ENCODE measurements around the gene NLRC3. TPM values are rescaled to one million over a fixed set of nuclear protein-coding genes. Genes with fewer than 3 reads are reported as not detected.

Gene NLRC3
- total RNA-seq, 6 donors from 2014 or later: 2.6 to 19.9 (median 3.9) TPM

GRCh38 chr16:3546986-3547682 is 30.1 kb downstream of the NLRC3 start:
- ATAC-seq (ENCODE audit: low FRiP score in 2 of 2): no peak
- no peak overlapping the region for H3K4me3 ChIP-seq

DNA sequence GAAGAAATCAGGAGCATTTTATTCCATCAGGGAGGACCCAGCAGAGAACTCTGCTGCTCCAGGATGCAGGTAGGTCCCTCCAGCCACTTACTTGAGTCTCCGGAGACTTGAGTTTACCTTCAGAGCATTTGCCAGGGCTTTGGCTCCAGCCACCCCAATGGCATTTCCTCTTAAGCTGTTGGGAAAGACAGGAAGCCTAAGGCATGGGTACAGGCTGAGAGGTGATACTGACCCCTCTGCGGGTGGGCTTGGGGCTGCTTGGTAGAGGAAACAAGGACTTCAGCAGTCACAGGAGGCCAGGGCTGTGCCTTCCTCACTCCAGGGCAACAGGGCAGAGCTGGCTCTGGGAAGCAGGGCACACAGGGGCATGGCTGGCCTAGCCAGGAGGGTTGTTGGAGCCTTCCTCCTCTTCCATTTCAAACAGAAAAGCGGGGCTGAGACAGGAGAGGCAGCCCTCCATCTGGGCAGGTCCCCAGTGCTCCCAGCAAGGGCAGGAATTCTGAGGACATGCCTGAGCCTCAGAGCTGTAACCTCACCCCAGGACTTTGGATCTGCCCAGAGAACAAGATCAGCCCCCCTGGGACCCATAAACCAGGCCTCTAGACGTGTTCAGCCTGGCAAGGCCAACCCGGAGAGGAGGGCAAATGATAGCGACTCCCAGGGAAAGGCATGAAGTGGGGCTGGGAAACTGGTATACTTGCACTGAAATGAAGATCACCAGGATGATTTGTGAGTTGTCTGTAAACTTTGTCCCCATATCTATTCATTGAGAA is 34.4 kb downstream of the NLRC3 start:
- TF ChIP-seq POLR2A (IDR thresholded peaks at IDR 0.05) (no peak), POLR2AphosphoS5 (IDR thresholded peaks at IDR 0.05) (no peak), EP300 (IDR thresholded peaks at IDR 0.05) (no peak)
- TF ChIP-seq, protein P1, sequence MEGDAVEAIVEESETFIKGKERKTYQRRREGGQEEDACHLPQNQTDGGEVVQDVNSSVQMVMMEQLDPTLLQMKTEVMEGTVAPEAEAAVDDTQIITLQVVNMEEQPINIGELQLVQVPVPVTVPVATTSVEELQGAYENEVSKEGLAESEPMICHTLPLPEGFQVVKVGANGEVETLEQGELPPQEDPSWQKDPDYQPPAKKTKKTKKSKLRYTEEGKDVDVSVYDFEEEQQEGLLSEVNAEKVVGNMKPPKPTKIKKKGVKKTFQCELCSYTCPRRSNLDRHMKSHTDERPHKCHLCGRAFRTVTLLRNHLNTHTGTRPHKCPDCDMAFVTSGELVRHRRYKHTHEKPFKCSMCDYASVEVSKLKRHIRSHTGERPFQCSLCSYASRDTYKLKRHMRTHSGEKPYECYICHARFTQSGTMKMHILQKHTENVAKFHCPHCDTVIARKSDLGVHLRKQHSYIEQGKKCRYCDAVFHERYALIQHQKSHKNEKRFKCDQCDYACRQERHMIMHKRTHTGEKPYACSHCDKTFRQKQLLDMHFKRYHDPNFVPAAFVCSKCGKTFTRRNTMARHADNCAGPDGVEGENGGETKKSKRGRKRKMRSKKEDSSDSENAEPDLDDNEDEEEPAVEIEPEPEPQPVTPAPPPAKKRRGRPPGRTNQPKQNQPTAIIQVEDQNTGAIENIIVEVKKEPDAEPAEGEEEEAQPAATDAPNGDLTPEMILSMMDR (IDR thresholded peaks at IDR 0.05): no peak
- no peak overlapping the region for H3K4me3 ChIP-seq
- 87 to 89% methylated on average over 5 to 6 of the region's 6 CpGs for WGBS, 2 donors
- no peak overlapping the region for H3K27ac ChIP-seq
- ATAC-seq (ENCODE audit: low FRiP score in 2 of 2): no peak
- H3K36me3 ChIP-seq: peaks cover 0 to 32% (median 9%) of the 10 kb centered on the region in 4 donors
- DNase-seq: no peak
- no peaks in the 10 kb centered on the region for H3K4me1 ChIP-seq
- no peaks in the 10 kb centered on the region for H3K27me3 ChIP-seq
- no peaks in the 10 kb centered on the region for H3K9me3 ChIP-seq

More at GRCh38 chr16:3546986-3547682, 30.1 kb downstream of the NLRC3 start:
- H3K27ac ChIP-seq: no peak overlapping the region
- no peak for DNase-seq
- 81 to 84% methylated on average over 15 of the region's 15 CpGs for WGBS, 2 donors
- TF ChIP-seq, protein P1 (IDR thresholded peaks at IDR 0.05): no peak
- TF ChIP-seq POLR2A (IDR thresholded peaks at IDR 0.05): no peak
- TF ChIP-seq POLR2AphosphoS5 (IDR thresholded peaks at IDR 0.05): no peak
- no peak for TF ChIP-seq EP300 (IDR thresholded peaks at IDR 0.05)
- H3K4me1 ChIP-seq: no peaks in the 10 kb centered on the region
- H3K36me3 ChIP-seq: peaks cover 0 to 31% (median 4%) of the 10 kb centered on the region in 4 donors
- H3K27me3 ChIP-seq: no peaks in the 10 kb centered on the region
- no peaks in the 10 kb centered on the region for H3K9me3 ChIP-seq

- Histone ChIP-seq H3K9me3 (no peaks in the 10 kb centered on the region), H3K4me3 (no peak overlapping the region), H3K4me1 (no peaks in the 10 kb centered on the region), H3K27me3 (no peaks in the 10 kb centered on the region), H3K27ac (no peak overlapping the region), H3K36me3 (peaks cover 0 to 36% (median 9%) of the 10 kb centered on the region in 4 donors)
- DNase-seq: no peak
- no peak for TF ChIP-seq POLR2A (IDR thresholded peaks at IDR 0.05)
- WGBS, 2 donors: 89 to 93% methylated on average over 11 to 13 of the region's 13 CpGs
- no peak for ATAC-seq (ENCODE audit: low FRiP score in 2 of 2)
Observed at GRCh38 chr16:3541527-3542155, 35.6 kb downstream of the NLRC3 start.

- TF ChIP-seq, protein P1 (IDR thresholded peaks at IDR 0.05): no peak
- no peak for TF ChIP-seq POLR2A (IDR thresholded peaks at IDR 0.05)
- TF ChIP-seq EP300 (IDR thresholded peaks at IDR 0.05): no peak
- TF ChIP-seq POLR2AphosphoS5 (IDR thresholded peaks at IDR 0.05): no peak
- Histone ChIP-seq H3K4me1 (no peaks in the 10 kb centered on the region), H3K36me3 (peaks cover 0 to 63% (median 26%) of the 10 kb centered on the region in 4 donors), H3K9me3 (no peaks in the 10 kb centered on the region), H3K27me3 (no peaks in the 10 kb centered on the region), H3K27ac (no peak overlapping the region), H3K4me3 (no peak overlapping the region)
- ATAC-seq (ENCODE audit: low FRiP score in 2 of 2) (no peak), DNase-seq (no peak)
- 85 to 88% methylated on average over 4 of the region's 4 CpGs for WGBS, 2 donors
Observed at GRCh38 chr16:3538222-3538621, 39.0 kb downstream of the NLRC3 start.

DNA sequence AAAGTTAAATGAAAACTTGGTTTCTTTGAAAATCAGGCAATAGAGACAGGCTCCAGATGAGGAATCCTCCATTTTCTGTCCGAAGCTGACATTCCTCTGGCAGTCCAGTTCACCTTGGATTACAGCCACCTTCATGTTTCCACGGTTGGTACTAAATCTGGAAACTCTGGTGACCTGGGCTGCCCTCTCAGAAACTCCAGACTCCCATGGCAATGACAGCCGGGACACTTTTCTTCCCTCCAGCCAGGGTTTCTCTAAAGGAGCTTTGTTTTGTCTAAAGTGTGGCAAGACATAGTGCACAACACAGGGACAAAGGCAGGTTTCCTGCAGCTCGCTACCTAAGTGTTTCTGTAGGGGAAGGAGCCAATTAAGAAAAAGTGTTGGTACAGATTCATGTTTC is 40.4 kb downstream of the NLRC3 start:
- 76 to 79% methylated on average over 4 of the region's 4 CpGs for WGBS, 2 donors
- no peak for ATAC-seq (ENCODE audit: low FRiP score in 2 of 2)
- peaks cover 2 to 70% (median 30%) of the 10 kb centered on the region in 4 donors for H3K36me3 ChIP-seq
- no peak for DNase-seq
- TF ChIP-seq EP300 (IDR thresholded peaks at IDR 0.05) (no peak), POLR2A (IDR thresholded peaks at IDR 0.05) (no peak), POLR2AphosphoS5 (IDR thresholded peaks at IDR 0.05) (no peak)
- TF ChIP-seq, protein P1 (IDR thresholded peaks at IDR 0.05): no peak
- H3K4me1 ChIP-seq: no peaks in the 10 kb centered on the region
- H3K27ac ChIP-seq: no peak overlapping the region
- H3K9me3 ChIP-seq: no peaks in the 10 kb centered on the region
- no peak overlapping the region for H3K4me3 ChIP-seq
- no peaks in the 10 kb centered on the region for H3K27me3 ChIP-seq

All from upper lobe of left lung (tissue), 6 donors.